SK-N-MC (cell line): ENCODE data around the gene NEURL2.

ENCODE experiments used
- EZH2 ChIP-seq: fragments of 200-600 bp; sonication (generic); IDR thresholded peaks from one replicate; pipeline ENCODE4 v1.6.1; 2017; ENCODE audit warnings: antibody characterized with exemption
- FOXP2 ChIP-seq: optimal IDR thresholded peaks from 2 replicates; pipeline ENCODE3; 2011; ENCODE audit warnings: mild to moderate bottlenecking, moderate library complexity; ENCODE audit not compliant: insufficient read depth; ENCODE audit errors: extremely low read length, control extremely low read depth
- POLR2AphosphoS5 ChIP-seq: IDR thresholded peaks from 2 replicates; pipeline ENCODE4 v1.6.1; 2012; ENCODE audit warnings: mild to moderate bottlenecking, low read depth, low read length, borderline replicate concordance

- TF ChIP-seq EZH2 (no peak), POLR2AphosphoS5 (no peak), FOXP2 (no peak)
Observed at GRCh38 chr20:45905505-45906079, 14.6 kb upstream of the NEURL2 start.
